GM19043 (cell line): ENCODE results near the gene RBMS3.

ENCODE experiments used
- ATAC-seq: cut with Tn5 transposase; IDR thresholded peaks from one replicate; pipeline ENCODE4 v1.9.1; 2021; ENCODE audit warnings: low read depth; ENCODE audit not compliant: unreplicated experiment

Gene RBMS3

DNA sequence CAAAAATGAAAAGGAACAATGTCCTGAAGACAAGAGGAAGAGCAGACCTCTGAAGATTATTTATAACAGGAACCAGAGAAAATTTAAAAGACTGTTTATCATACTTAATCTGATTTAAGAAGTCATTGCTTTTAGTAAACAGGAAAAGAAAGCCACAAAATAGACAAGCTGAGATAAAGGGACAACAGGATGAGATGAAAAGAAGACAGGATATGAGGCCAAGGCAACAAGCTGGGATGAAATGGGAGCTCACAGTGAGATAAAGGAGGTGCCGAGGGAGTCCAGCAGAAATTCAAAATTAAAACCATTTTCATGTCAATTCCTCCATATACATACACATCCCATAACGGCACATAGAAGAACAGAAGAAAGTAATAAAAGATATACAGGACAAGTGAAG lies 277.0 kb downstream of the RBMS3 start:
- no peak for ATAC-seq

GRCh38 chr3:29559741-29560465 lies 279.0 kb downstream of the RBMS3 start:
- ATAC-seq, result no peak

DNA sequence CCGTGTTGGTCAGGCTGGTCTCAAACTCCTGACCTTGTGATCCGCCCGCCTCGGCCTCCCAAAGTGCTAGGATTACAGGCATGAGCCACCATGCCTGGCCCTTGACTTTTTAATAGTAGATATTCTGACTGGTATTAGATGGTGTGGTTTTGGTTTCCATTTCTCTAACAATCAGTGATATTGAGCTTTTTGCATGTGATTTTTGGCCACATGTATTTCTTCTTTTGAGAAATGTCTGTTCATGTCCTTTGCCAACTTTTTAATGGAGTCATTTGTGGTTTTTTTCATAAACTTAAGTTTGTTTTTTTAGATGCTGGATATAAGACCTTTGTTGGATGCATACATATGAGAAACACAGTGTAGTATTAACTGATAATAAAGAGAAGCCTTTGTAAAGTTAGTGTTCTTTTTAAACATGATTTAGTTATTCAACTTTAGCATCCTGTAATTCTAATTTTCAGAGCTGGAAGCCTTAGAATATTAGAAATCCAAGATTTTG lies 280.8 kb downstream of the RBMS3 start:
- ATAC-seq, result no peak

- no peak for ATAC-seq
These were observed 284.4 kb downstream of the RBMS3 start for GRCh38 chr3:29565236-29565635.

- no peak for ATAC-seq
These were observed 286.6 kb downstream of the RBMS3 start for GRCh38 chr3:29567501-29567900.

- no peak for ATAC-seq
These were observed 287.5 kb downstream of the RBMS3 start for GRCh38 chr3:29568355-29568754.

DNA sequence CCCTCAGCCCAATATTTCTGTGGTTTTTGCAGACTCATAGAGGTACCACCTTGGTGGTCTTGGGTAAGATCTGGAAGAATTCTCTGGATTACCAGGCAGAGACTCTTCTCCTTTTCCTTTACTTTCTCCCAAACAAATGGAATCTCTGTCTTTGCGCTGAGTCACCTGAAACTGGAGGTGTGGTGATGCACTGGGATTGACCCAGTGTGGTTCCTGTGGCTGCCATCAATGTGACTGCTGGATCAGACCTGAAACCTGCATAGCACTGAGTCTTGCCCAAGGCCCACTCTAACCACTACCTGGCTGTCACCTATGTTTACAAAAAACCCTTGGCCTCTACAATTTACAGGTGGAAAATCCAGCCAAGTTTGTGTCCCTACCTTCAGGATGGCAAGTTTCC lies 295.3 kb downstream of the RBMS3 start:
- ATAC-seq, result no peak

GRCh38 chr3:29576675-29577074 lies 295.8 kb downstream of the RBMS3 start:
- ATAC-seq, result no peak

DNA sequence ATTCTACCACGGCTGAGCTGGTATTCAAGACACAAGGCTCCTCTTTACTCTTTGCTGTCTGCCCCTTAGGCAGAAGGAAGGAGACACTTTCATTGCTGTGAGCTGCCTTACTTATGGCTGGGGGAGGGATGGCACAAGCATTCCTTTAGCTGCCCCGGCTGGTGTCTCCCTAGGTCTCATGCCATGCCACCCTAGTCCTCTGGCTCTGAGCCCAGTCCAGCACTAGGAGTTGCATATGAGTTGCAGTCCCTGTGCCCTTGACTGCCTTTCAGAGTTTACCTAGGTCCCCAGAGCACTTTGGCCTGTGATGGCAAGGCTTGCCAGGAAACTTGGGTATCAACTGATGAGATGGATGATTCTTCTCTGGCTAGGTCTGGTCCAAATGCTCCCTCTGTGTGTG lies 296.4 kb downstream of the RBMS3 start:
- no peak for ATAC-seq

DNA sequence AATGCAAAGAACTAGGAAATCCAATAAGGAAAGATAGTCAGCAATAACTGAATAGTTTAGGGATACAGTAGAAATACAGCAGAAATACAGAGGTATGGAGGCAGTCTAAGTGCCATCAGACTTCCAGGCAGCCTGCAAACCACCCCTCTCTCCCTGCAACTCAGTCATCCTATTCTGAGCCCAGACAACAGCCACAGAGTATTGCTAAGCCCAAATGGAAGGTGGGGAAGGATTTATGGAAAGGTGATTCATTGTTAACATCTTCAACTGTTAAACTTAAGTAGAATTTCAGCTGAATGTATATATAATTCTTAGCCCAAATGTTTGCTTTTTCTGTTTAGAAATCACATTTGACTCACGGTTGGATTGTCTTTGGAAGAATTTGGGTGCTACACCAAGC lies 300.4 kb downstream of the RBMS3 start:
- ATAC-seq, result no peak

GRCh38 chr3:29582273-29582672 lies 301.4 kb downstream of the RBMS3 start:
- ATAC-seq, result no peak

- ATAC-seq, result no peak
These were observed 303.0 kb downstream of the RBMS3 start for GRCh38 chr3:29583861-29584260.

DNA sequence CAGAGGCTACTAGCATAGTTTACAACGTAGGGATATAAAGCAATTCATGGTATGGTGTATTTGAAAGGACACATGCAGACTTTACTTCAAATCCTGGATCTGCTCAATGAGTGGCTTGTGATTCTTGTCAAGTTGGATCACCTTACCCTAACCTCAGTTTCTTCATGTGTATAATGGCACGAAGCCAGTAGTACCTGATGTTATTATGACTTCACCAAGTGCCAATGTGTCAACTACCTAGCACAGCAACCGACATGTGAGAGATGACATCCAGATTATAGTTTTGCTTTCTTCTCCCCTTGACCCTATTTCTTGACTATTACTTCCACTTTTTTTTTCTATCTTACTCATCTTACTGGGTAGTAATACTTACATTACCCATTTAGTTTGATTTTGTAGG lies 304.5 kb downstream of the RBMS3 start:
- no peak for ATAC-seq

GRCh38 chr3:29587340-29587739 lies 306.5 kb downstream of the RBMS3 start:
- ATAC-seq, result no peak

DNA sequence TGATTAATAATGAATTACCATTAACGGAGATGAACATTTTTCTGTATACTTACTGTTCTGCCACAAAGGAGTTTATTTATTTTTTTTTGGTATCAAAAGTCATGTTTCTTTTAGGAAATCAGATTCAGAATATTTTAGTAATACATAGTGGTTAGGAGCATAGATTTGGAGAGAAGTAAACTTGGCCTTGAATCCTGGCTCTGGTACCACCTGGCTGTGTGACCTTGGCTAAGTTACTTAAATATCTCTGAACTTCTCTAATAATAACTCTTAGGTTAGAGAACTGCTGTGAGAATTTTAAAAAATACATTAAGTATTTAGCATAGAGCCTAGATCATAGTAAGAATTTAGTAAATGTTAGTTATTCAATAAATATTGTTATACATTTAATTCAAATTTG lies 309.1 kb downstream of the RBMS3 start:
- ATAC-seq, result no peak

DNA sequence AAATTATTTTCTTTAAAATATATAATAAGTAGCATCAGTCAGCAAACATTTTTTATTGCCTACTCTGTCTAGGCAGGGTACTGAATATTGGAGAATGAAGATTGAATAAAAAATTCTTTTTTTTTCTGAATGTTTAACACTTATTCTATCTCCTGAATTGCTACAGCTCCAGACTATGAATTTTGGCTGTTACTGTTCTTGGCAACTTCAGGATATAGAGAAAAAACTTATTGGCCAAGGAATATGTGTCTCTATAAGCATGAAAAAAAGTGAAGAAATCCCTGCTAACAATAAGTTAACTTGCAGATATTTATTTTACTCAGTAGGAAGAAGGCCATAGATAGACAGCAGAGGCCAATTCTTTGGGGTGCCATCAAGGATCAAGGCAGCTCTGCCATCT lies 309.6 kb downstream of the RBMS3 start:
- no peak for ATAC-seq

DNA sequence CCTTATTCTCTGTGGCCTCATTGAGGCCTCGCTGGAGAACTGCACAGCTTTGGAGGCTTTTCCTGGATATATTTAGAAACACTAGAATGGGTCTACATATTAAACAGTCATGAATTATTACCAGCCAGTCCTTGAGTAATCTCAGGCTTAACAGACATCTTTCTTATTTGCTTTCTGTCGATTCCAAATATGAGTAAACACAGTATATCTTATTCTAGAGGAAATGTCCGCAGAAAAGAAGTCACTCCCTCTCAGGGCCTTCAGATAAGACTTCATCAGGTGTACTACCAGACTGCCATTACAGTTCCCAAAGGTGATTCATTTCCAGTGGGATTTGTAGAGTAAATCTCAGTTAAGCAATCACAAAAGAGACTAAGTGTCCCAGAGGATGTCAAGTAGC lies 310.7 kb downstream of the RBMS3 start:
- no peak for ATAC-seq

- no peak for ATAC-seq
These were observed 312.9 kb downstream of the RBMS3 start for GRCh38 chr3:29593802-29594201.

DNA sequence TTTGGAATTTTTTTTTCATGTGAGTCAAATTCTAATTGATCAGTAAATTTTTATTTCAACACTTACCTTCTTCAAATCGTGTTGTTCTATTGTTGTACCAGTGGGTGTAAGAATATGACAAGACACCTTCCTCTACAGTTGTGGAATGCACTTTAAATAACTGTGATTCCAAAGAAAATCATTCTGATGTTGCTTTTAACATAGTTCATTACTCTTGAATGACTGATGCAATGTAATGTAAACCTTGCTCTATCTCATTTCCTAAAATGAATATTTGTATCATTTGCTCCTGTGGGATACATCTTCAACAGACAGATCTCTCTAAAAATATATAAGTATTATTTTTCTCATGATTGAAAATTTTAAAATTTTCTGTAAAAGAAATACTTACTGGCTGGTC lies 313.4 kb downstream of the RBMS3 start:
- no peak for ATAC-seq

DNA sequence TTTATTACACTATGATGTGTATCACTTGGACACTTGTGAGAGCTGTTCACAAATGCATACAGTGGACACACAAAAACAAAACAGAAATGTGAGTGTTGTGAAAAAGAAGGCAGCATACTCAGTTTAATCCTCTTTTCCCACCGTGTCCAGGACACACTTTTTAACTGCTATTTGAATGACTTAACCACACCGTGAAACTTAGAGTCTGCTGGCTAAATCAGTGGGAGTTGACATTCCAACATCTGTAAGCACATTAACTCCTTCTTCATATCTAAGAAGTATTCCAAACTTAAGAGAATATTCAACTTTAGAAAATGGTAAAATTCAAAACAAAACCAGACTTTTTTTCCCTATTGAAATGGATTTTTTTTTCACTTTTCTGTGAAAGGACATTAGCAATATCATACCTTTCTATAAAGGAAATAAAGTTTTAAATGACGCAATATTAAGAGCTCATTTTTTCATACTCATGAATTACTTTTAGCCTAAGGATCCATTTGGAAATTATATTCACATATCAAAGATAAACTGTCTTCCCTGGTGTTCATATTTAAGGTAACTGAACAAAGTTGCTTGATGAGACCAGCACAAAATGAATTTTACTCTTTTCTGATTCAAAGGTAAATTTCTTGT lies 316.6 kb downstream of the RBMS3 start:
- ATAC-seq, result no peak

- ATAC-seq, result no peak
These were observed 321.2 kb downstream of the RBMS3 start for GRCh38 chr3:29601861-29602585.

DNA sequence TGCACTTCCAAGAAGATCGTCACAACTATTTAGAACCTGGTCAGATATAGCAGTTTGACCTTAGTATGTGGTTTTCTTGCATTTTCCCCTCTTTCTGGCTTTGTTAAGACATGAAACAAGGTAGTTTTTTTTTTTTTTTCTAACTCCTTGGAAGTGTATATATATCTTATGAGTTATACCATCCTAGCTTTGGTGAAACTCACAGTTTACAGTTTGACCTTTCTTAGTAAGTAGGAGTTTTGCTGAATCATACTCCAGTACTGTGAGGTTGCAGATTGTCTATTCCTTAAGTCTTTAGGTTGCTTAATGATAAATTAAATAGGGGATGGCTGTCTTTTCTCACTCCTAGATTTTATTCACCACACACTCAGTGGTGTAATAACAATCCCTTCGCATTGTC lies 325.0 kb downstream of the RBMS3 start:
- ATAC-seq, result no peak
